Activated CD4-positive, alpha-beta T cell treated with anti-CD3 and anti-CD28 coated beads for 1 hour (primary cell): ENCODE results near the gene FGFBP2.
"Not testable (repeated sequence)": the region's sequence is repeated elsewhere in the genome, so short reads cannot be mapped to it uniquely, and the experiment has no call there.

Experiments used
- DNase-seq: peaks from one replicate; pipeline ENCODE4 v3.0.0-alpha.2; 2020

FGFBP2 gene

DNA sequence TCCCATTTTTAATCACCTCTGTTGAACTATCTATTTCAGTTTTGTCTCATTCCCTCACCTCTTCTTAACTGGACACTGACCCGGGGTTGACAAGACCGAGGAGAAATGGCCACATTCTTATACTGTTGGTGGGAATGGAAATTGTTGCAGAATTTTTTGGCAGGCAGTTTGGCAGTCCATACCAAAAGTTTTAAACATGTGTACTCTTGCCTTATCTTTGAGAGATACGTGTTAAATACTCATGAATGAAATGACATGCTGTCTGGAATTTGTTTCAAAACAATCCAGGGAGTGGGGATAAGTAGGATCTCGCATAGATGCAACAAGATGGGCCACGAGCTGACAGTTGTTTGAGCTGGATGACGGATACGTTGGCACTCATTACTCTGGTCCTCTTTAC lies 36.5 kb downstream of the FGFBP2 start:
- no peak for DNase-seq

DNA sequence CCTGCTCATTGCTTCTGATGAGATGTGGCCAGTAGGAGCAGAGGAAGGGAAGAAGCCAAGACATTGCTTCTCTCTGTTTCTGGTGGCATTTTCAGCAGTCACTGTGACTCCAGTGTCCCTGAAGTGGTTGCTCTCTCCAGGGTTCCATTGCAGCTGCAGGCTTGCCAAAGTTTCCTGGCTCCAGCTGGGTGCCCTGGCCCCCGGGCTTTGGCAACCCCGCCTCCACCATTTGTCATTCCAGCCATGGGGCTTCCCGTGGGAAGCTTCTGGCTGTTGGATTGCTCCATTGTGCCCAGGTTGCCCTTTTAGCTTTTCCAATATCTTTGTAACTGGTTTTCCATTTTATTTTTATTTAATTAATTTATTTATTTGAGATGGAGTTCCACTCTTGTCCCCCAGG lies 37.1 kb downstream of the FGFBP2 start:
- no peak for DNase-seq

DNA sequence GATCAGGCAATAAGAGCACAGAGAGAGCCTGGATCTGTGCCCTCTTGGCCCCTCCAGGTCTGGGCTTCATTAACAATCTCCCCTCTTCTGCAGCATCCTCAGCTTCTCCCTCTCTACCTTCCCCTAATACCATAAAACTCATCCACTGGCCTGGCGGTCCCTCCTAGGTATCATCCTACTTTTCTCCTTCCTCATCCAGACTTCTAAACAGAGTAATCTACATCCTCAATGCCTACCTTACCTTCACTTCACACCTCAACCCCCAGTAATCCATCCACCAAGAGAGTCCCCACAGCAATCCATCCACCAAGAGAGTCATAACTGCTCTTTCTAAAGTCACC lies 41.4 kb downstream of the FGFBP2 start:
- no peak for DNase-seq

DNA sequence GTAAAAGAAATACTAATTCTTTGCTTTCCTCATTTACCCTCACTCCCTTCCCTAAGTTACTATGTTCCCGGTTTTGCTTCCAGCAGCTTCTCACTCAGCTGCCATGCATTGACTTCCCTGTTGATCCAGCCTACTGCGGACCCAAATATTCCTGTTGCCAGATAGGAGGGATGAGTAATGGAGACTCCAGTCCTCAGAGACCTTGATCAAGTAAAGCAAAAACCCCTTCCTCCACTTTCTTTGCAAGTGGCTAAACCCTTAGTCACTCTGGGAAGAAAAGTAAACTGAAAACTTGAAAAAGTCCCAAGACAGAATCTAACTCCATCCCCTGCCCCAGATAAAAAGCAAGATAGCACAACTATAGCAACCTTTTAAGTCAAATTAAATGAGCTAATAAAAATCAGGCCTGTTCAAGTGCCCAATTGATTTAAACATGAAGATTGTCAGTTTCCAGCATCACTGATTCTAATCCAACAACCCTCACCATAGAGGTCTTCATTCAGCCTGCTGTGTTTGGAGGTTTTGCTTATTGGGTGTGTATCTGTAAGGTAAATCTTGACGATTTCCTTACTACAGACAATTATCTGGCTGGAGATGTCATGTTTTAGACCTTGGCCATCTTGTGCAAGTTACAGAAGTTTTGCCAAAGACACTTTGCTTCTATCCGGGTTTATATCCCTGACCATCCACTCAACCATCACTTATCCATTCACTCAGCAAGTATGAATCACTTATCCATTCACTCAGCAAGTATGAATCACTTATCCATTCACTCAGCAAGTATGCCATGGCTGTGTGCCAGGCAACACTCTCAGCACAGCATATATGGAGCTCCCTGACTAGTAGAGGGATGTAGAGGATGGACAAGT lies 42.0 kb downstream of the FGFBP2 start:
- no peak for DNase-seq

DNA sequence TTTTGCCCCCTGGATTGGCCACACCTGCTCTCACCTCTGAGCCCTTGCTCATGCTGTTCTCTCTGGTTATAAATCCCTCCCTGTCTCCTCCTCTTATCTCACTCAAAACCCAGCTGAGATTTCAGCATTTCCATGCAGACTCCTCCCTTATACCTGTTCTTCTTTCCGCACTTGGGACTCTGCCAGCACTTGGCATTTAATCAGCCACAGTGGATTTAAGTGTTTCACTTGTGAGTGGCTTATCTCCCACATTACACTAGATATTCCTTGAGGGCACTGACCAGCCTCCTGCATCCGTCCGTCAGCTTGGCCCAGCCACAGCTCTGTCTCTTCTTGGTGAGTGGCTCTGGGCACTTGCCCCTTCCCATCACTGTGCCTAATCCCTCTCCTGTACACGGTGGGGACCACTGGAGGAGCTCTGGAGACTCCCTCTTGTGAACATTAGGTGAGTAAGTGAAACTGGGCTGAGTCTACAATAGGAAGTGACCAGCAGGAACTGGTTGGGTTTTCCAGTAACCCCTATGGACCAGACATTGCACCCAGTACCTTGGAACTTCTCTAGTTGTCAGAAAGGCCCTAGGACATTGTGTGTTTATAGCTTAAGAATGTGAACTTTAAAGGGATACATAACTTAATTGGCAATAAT lies 44.4 kb downstream of the FGFBP2 start:
- DNase-seq, result no peak

DNA sequence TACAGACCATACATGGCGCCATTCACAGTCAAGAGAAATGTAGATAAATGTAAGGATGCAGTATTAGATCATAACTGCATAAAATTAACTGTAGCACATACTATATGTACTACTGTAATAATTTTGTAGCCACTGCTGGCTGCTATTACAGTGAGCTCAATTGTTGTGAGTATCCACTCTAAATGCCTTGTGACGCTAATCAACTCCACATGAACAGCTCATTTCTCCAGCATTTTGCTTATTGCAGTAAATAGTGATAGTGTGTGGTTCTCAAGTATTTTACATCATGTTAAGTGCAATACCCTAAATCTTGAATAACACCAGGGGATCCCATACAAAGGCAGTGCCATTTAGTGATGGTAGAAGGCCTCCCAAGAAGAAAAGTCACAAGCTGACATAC lies 45.7 kb downstream of the FGFBP2 start:
- DNase-seq, result no peak

DNA sequence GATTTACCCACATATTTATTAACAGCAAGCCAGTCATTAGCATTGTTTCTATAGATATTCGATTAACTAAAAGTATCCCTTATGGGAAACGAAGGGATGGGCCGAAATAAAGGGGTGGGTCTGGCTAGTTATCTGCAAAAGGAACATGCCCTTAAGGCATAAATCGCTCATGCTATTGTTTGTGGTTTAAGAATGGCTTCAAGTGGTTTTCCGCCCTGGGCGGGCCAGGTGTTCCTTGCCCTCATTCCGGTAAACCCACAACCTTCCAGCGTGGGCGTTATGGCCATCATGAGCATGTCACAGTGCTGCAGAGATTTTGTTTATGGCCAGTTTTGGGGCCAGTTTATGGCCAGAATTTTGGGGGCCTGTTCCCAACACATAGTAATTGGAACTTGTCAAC lies 46.6 kb downstream of the FGFBP2 start:
- not testable (repeated sequence) for DNase-seq

DNA sequence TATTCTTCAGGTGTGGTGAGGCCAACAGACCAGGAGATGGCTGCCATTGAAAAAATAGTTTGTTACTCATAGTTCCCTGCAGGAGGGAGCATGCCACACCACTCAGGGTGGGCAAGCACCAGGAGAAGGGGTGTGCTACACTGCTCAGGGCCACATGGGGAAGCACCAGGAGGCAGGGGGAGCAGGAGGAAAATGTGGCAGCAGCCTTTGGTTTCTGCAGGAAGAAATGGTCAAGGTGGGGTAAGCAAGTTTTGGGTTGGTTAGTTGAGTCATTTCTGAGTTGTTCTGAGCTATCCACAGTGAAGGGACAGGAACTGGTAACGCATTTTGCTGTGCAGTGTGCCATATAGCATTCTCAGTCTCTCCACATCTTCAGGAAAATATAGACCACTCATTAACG lies 48.2 kb downstream of the FGFBP2 start:
- no peak for DNase-seq

DNA sequence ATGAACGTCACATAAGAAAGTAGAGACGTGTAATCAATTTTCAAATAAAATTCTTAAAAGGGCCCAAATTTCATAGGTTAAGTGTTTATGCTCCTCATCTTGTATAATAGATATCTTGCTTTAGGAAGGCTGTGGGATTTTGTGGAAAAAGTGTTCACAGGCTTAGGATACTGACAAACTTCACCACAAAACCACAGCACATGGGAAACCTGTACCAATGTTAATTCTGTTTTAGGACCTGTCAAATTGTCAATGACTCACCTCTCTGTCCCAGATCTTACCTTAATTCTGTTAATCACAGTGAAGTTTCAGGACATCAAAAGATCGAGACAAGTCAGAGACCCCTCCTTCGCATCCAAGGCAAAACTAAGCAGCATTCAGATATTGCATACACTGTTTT lies 48.7 kb downstream of the FGFBP2 start:
- no peak for DNase-seq

DNA sequence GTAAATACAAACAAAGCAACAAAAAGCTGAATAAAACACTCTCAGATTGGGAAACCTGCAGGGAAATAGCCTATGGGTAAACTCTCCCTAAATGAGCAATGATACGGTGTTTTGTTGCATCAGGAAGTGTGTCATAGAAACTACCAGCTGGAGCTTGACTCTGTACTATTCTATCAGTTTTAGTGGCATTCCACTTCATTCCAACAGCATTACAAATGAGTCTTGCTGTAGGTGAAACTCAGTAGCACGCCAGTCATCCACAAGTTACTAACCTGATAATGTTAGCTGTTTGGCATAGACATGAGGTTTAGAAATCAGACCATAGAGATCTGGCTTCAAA lies 49.4 kb downstream of the FGFBP2 start:
- no peak for DNase-seq

DNA sequence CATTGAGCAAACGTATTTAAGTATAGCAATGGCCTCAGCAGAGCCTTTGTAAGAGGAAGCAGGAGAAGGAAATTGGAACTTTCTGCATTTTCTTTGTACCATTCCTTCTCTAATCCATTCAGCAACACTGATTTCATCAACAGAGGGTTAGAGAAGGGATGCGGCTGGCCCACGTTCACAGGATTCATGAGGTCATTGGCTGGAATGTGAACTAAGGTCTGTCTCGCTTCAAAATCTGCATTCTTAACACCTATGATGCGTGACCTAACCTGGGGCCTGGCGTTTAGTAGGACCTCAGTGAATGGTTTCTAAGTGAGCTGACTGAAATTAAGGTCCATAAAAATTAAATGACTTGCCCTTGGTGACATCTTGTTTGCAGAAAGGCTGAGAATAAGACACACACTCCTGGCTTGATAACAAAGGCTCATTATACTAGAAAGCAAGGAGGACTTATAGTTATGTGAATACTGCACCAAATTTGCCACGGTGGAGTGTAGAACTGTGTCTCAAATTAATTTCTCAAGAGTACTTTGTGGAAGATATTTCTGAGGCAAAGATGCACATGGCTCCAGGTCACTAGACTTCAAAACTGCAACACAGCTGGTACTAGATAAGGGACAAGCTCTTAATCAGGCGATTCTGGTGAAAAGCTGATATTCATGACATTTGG lies 49.9 kb downstream of the FGFBP2 start:
- DNase-seq, result no peak

DNA sequence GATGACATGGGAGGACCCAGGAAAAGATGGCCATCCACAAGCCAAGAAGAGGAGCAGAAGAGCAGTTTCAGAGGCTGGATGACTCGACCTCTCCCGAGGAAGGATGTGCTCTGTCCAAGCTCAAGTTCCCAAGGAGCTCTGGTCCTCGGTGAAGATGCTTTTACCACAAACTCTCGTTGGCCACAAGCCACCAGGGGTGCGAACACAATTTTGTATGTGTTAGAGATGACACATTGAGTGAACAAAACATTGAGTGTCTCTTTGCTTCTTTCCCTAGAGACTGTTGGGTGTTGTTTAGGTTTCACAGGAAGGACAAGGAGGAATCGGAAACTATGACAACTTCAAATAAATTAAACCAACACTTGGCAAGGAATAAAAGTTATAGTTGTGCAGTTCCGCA lies 50.7 kb downstream of the FGFBP2 start:
- DNase-seq, result no peak
